Stimulated activated CD4-positive, alpha-beta T cell treated with anti-CD3 and anti-CD28 coated beads, Interleukin-12 subunit alpha, Interleukin-12 subunit beta, amount 100 ng/mL, for 24 hours (primary cell): ENCODE measurements around the gene TRPM3.

ENCODE experiments used
- DNase-seq, 2 experiments: peaks; one replicate each; pipeline ENCODE4 v3.0.0-alpha.2; 2020; ENCODE audit warnings: low read depth in 2 of 2

TRPM3 gene

DNA sequence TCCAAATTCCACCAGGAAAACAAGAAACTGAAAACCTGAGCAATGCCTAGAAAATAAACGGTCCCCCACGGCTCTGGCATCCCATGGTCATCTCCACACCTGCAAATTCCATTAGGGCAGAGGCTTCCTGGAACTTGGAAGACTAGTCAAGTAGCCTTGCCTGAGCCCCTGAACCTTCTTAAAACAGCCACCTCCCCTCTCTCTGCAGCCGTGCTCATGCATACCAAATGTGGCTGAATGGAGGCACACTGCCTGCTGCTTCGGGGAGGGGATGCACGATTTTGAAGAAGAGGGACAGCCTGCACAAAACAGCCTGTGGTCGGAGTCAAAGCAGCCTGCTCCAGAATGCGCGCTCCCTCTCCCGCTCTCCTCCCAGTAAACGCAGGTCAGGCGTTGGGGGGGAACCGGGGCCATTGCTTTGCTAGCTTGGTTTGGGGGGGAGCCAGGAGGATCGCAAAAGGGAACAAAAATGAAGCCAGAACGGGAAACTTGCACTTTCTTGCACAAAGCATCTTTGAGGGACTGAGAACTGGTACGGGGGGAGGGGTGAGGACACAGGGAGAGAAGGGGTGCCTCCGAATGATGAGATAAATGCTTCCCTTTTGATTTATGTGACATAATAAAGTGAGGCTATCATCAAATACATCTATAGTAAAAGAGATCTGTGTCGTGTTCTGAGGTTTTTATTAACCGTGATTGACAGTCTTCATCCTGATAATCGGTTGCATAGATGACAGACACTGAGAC, at the start of gene TRPM3:
Gene TRPM3 (minus strand): TSS at position 347 of the 747 bp plus-strand sequence. CDS start 267 bp downstream, at position 80.
- DNase-seq: no peak

DNA sequence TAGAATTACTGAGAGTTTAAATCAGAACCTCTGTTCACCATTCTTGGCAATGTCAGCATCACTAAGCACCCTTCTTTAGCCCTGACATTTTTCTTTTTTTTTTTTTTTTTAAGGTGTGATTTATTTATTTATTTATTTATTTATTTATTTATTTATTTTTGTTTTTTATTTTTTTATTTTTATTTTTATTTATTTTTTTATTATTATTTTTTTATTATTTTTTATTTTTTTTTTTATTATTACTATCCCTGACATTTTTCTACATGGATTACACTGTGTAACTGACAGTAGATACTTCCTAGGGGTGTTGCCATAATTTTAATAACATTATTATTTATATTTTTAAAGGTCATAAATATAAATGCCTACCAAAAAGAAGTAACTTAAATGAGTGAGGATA, 47.0 kb upstream of the TRPM3 start:
- no peak for DNase-seq

DNA sequence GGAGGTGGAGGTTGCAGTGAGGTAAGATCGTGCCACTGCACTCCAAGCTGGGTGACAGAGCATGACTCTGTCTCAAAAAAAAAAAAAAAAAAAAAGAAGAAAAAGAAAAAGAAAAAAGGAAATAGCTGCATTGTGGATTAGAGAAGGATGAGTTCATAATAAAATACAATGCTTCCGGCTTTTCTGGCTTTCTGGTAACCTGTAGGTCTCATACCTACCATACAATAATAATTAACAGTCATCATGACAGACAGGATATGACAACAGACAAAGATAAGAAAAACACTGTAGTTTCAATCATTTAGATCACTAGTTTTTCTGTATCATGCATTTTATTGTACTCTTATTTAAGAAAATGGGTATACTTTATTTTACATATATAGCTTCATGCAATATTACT, 40.7 kb upstream of the TRPM3 start:
- no peak for DNase-seq

DNA sequence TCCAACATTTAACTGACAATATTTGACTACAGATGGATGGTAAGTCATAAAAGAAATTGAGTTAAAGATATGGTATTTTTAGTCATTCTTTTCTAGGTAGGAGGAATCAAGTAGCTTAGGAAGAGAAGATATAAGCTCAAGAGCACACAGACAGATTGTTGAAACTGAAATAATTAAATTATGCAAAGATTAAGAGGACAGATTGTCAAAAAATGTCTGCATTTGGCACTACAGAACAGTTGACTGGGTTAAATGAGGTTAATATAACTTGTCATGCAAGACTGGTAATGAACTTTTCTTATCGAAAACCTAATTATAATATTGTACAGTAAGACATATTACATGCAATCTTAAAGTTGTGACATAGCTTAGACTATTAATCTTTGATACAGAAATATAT, 36.3 kb upstream of the TRPM3 start:
- DNase-seq: no peak

DNA sequence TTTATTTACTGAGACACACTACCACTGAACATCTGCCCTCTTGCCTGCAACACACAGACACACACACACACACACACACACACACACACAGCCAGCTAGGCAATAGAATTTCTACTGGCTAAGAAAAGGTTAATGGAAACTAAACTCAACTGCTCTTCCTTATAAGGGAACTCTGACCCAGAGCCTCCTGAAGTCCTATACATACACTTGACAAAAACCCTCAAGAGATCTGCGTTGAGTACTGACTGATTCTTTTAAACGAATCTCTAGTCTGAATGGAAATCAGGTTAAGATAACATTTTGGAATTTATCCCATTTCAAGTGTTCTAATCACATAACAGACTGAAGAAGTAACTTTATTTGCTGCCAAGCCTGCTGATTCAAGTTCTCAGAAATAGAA, 25.9 kb upstream of the TRPM3 start:
- DNase-seq: no peak

DNA sequence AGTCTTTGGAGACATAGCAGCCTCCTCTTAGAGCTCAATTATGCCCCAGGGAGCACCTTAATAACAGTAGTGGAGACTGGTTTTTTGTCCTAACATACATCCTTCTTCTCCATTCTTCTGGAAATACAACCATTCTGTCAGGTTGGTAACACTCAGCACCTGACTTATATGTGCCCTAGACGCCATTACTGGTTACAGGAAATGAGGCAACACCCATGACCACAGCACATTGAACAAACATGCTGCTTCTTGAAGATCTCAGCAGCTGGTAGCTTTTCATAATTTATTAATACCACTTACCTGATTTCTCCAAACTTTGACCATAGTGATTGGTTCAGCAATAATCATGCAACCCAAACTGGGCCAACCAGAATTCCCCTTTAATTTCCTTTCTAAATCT, 25.1 kb upstream of the TRPM3 start:
- DNase-seq: no peak

DNA sequence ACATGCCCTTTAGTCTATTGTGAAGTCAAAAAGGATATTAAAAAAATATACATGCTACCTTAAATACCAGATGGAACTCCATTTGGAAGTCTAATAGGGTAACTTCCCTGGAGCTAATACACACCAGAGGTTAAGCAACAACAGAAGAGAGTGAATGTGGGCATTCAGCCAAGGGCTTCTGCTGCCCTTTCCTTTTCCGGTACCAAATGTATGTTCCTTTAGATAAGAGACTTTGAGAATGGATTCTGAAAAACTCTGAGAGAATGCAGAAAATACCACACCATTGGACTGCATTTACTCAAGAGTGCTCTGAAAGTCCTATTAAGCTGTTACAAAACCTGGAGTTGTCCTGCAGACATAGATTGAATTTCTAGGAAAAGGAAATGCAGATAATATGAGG, 23.8 kb upstream of the TRPM3 start:
- DNase-seq: no peak

DNA sequence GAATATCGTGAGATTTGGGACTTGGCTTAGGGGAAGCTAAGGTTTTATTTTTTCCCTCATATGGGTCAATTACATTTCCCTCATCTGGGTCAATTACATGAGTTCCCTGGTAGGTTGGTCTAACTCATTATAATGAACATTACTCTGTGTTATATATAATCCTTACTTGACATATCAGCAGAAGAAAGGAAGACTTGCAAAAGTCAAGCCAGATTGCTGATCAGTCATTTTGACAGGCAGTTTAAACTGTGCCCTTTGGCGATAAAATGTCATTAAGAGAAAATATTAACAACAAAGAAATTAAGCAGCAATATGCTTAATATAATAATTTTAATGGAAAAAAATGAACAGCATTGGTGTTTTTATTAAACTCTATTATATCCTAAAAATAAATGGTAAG, 23.1 kb upstream of the TRPM3 start:
- DNase-seq: no peak

DNA sequence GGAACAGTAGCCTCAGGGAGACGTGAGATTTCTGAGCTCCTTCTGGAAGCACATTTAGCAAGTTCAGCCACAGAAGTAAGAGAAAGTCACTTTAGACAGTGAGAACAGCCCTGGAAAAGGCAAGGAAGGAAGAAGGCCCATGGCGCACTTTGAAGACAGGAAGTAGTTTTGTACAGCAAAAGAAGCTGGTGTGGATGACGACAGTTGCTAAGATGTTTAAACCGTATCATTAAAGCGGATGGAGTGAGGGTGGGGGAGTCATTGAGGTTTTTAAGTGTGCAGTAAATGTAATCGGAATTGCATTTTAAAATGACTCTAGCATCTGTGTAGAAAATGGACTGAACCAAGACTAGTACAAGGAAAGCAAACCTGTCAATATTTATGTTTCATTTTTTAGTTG, 15.3 kb upstream of the TRPM3 start:
- DNase-seq: no peak

DNA sequence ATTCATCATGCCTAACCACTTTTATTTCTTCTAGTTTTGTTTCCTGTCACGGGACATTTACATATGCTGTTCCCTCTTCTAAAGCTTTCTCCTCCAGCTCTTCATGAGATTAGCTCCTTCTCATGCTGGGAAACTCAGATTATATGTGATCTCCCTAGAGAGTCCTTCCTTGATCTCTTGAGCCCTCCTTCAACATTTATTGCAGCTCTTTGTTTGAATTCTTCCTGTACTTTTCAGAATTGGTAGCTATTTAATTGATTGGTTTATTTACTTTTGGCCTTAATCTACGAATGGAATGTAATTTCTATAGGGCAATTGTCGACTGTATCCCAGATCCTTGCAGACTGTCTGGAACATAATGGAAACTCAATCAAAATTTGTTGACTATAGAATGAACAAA, 9.7 kb upstream of the TRPM3 start:
- no peak for DNase-seq

DNA sequence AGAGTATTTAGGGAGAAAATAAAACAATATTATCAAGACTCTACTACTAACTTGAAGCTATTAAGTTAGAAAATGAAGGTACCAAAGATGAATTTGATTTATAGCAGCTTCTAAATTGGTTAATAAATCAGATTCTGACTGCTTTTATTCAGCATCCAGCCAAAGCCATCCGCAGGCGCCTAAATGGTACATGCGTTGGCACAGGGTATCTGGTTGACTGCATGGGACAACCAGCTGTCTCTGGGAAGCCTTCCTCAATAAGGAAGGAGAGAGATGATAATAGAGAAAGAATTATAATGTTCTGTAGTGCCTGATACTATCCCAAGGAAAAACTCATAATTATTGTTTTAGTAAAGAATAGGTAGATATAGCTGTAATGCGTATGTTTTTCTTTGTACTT, 9.1 kb upstream of the TRPM3 start:
- no peak for DNase-seq

DNA sequence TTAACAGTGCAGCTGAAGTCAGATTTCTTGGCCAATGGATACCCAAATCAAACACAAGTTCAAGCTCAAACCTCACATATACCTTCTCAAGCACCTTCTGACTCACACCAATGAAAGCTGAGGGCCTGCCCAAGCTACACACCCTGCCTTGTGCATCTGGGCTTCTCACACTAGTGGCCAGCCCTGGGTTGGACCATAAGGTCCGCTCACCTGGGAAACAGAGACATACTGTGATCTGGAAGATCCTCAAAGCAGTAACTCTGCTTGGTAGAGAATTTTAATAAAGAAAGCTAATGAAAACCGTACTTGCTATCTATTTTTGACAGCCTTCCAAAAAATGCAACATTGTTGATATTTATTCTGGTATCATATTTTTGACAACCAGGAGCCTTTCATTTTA, 7.4 kb upstream of the TRPM3 start:
- DNase-seq: no peak

DNA sequence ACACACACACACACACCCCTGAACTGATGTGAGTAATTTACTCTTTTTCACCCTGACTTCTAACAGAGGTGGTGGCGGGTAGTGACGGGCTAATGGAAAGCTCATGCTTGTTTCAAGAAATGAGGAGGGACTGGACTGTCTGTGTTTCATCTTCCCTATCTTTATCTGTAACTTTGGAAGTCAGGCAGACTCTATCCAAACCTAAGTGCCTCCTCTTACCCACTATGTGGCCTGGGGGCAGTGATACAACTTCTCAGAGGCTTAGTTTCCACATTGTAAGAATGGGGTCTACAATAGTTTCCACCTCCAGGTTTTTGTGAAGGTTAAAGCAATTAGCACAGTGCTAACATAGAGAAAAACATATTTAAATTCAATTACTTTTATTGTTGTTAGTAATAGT, 5.9 kb upstream of the TRPM3 start:
- DNase-seq: no peak

DNA sequence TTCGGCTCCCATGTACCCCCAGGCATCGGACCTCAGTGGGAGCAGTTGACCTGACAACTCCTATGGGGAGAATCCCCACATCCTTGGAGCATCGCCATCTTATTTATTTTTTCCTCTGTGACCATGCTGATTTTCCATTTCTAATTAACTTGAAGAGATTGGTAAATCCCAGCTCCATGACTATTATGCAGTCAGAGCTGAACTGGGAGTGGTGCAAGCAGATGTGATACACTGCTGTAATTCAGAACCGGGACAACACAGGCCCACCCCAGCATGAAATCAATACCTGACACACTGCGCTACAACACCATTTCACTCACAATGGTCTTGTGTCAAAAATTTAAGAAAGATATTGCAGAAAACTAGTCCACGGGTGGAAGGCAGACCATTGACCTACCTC, 1.0 kb upstream of the TRPM3 start:
- no peak for DNase-seq

DNA sequence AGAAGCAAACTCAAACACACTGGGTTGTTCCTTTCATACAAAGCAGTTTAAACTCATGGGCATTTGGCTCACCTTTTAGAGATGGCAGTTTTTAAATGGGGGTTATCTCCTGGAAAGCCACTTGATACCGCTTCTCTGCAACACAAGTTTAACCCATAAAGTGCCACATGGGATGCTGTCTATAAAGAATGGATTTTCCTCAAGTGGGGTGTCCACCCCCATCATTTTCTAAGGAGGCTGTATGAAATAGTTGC, 528 bp upstream of the TRPM3 start:
- DNase-seq: no peak

DNA sequence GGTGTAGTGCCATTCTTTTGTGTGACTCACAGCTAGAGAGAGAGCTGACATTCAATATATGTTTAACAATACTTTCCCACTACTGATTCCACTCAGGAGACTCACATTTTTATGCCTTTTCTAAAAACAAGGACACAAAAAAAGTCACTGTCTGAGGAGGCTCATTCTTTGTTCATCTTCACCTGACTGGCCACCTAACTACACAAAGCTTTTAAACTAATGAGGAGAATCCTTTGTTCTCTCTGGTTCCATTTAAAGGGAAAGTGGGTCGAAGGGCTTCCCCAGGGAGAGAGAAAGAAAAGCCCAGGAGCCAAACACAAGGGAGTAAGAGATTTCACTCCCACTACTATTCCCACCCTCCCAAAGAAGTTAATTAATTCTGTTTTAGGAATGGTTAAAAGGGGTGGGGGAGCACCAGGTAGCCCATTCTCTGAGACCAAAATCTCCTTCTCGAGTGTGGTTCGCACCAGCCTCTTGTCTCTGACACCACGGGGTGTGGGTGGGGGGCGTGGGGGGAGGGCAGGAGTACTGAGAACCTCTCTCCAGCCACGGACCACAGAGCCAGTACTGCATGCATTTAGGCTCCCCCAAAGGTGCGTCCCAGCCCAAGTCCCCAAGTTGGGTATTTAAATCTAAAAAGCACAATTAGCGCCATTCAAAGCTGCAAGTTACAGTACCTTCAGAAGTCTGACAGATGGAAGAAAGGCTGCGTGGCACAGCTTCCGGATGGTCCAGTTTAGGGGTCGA, 747 bp downstream of the TRPM3 start:
- DNase-seq: no peak

DNA sequence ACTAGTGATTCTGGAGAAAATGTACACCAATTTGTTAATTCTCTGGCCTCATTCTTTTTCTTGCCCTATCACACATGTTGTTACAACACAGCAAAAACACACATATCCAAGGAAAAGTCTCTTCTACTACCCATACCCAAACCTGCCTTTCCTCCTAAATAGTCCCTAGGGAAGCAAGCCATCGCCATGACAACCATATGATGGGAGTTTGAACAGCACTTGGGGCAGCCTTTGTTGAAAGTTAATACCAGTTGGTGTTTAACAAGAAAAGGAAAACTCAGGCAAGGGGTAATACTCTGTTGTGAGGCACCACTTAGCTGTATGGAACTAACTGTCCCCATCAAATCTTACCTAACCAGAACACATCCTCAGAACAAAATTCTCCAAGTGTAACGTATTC, 1.7 kb downstream of the TRPM3 start:
- no peak for DNase-seq

DNA sequence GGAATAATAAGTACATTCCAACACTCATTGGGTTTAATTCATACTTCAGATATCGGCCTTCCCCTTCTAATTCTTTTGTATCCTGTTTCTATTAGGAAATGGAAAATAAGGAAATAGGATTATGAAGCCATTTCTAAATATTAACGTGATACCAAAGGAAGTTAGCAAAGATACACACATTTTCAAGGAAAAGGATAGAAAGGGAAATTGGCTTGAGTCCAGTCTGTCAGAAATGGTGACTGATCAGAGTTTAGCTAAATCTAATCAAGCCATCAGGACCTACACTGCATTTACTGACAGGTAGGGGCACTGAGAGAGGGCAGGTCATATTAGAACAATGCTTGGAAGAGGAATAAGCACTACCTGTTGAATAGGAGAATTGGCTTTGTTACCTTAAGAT, 3.1 kb downstream of the TRPM3 start:
- DNase-seq: no peak

DNA sequence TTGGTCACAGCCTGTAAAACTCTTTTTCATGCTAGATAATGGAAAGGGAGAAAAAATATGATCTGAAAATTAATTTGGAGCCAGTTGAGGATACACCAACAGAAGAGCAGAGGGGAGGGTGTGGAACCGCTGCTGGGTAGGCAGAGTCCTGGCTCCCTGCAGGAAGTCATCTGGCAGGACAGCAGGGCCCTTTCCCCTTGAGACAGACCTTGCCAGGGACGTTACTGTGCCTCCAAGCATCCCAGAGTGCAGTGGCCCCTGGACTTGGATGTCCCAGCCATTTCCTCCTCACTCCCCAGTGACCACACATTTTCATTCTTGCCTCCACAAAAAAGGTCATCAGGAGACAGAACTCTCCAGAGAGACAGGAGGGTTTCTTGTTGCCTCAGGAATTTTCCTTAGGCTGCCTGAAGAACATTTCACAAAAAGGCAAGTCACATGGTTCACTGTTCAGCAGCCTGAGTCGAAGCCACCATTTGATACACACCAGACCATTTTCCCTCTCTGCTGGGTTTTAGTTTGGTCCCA, 5.9 kb downstream of the TRPM3 start:
- DNase-seq: no peak

DNA sequence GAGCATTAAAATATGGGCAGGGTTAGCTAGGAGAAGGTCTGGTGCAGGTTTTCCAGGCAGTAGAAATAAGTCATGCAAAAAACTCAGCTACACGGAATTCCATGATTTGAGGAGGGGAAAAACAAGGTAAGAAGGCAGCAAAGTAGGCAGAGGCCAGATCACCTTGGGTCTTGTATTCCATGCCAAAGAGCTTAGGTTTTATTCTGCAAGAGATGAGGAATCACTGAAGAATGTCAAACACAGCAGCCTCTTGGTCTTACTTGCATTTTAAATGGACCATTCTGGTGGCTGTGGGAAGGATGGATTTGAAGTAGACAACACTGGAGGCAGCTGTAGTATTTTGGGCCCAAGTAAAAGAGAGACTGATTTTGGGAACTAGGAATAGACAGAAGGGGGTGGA, 8.6 kb downstream of the TRPM3 start:
- no peak for DNase-seq

DNA sequence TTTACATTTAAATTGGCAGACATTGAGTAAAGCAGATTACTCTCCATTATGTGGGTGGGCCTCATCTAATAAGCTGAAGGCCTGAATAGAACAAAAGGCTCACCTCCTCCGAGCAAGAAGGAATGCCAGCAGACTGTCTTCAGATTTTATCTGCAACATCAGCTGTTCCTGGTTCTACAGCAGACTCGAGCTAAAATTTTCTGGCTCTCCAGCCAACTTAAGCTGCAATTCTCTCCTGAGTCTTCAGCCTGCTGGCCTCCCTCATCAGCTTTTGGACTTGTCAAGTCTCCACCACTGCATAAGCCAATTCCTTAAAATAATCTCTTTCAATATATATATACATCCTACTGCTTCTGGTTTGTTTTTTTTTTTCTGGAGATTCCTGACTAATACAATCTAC, 12.5 kb downstream of the TRPM3 start:
- DNase-seq: no peak

DNA sequence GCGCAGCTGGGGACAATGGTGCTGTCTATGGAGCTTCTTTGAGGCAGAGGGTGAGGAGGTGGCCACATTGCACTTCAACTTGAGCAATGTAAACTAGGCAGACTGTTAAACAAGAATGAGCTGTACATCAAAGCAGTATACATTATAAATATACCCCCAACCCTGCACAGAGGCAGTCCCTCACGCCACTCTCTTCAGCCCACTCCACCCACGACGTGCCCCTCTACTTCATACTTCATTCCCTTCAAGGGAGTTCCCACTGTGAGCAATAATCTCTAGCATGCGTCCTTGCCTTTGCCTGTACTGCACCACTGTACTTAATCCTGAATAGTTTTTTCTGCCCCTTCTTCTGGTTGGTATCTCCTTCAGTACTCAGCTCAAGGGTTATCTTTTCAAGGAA, 14.4 kb downstream of the TRPM3 start:
- DNase-seq: no peak

DNA sequence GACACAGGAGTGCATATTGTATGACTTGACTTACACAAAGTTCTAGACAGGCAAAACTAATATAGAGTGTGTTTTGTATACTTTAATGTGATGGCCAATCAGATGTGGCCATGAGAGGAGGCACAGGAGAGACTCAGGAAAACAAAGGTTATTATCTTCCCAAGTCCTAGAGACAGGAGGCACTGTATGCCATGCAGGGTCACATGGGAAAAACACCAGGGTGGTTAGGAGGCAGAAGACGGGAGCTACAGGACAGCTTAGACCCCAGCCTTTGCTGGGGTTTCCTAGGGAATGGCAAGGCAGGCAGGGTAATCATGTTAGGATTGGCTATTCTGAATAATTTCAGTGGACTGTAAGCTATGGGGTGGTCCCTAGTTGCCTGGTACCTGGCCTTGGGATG, 16.2 kb downstream of the TRPM3 start:
- DNase-seq: no peak

DNA sequence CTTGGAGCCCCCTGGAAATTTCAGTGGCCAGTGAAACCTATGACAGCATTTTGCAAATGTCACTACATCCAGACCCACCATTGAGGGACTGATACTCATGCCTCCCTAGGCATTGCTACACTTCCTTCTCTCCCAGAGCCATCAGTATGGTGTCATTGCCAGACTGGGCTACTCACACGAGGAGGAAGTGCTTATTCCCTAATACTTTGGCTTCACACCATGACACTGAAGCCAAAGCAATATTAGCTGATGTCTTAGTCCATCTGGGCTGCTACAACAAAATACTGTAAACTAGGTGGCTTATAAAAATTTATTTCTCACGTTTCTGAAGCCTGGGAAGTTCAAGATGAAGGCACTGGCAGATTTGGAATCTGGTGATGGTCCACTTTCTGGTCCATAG, 22.6 kb downstream of the TRPM3 start:
- no peak for DNase-seq
